HEK293 (cell line): ENCODE measurements around the gene PROSER3.
A peak's percentile ranks its signal among the peaks of the same experiment; 100 is the strongest.

ENCODE experiments used
- CTCF ChIA-PET: fragments of 350-600 bp; formaldehyde crosslinking; extraction: SDS; loops from one replicate; lab custom pipeline; 2021; ENCODE audit warnings: antibody characterized with exemption; lab: Yijun Ruan, JAX
- POLR2A ChIA-PET: fragments of 300-600 bp; formaldehyde crosslinking; extraction: SDS; loops from one replicate; lab custom pipeline; 2020; ENCODE audit warnings: antibody characterized with exemption, inconsistent platforms; lab: Yijun Ruan, JAX
- H3K27ac ChIP-seq: fragments of 200-500 bp; sonication (Bioruptor generic); 2 replicates; pipeline ENCODE4 v1.5.1; 2014; ENCODE audit warnings: low read depth, low read length, control low read depth, inconsistent platforms; ENCODE audit errors: extremely low read depth
- H3K36me3 ChIP-seq, 2 experiments: fragments of 200-500 bp in 1 of 2; sonication (Bioruptor generic) in 1 of 2; 1 replicate in 1 of 2; 2 replicates in 1 of 2; pipeline ENCODE4 v1.5.1; 2014 to 2017; ENCODE audit warnings: inconsistent platforms in 2 of 2, low read length in 2 of 2; ENCODE audit not compliant: control insufficient read depth in 2 of 2, insufficient read depth in 1 of 2
- H3K4me1 ChIP-seq: fragments of 200-500 bp; sonication (Bioruptor generic); 2 replicates; pipeline ENCODE4 v1.5.1; 2014; ENCODE audit warnings: mild to moderate bottlenecking, low read length, inconsistent platforms; ENCODE audit not compliant: control insufficient read depth, insufficient read depth
- H3K4me3 ChIP-seq: 2 replicates; pipeline ENCODE4 v1.5.1; 2011; ENCODE audit warnings: low read depth, mild to moderate bottlenecking, control low read depth, low read length, moderate library complexity
- H3K9me3 ChIP-seq: fragments of 200-500 bp; sonication (Bioruptor generic); 2 replicates; pipeline ENCODE4 v1.5.1; 2014; ENCODE audit warnings: low read depth, low read length, inconsistent platforms; ENCODE audit not compliant: control insufficient read depth, insufficient read depth
- BCL11B ChIP-seq: fragments of 450-650 bp; formaldehyde crosslinking; IDR thresholded peaks from 2 replicates; pipeline ENCODE4 v1.5.1; 2016; ENCODE audit warnings: low read depth, missing biosample characterization, missing genetic modification characterization
- EGR2 ChIP-seq: fragments of 450-650 bp; formaldehyde crosslinking; IDR thresholded peaks from 2 replicates; pipeline ENCODE4 v1.5.1; 2016; ENCODE audit warnings: low read depth, missing biosample characterization, missing genetic modification characterization
- FEZF1 ChIP-seq: fragments of 450-650 bp; formaldehyde crosslinking; IDR thresholded peaks from 2 replicates; pipeline ENCODE4 v1.5.1; 2016; ENCODE audit warnings: missing biosample characterization, missing genetic modification characterization
- KLF1 ChIP-seq: fragments of 450-650 bp; formaldehyde crosslinking; IDR thresholded peaks from 2 replicates; pipeline ENCODE4 v1.5.1; 2016; ENCODE audit warnings: missing biosample characterization, missing genetic modification characterization
- KLF8 ChIP-seq: fragments of 450-650 bp; formaldehyde crosslinking; IDR thresholded peaks from 2 replicates; pipeline ENCODE4 v1.5.1; 2016; ENCODE audit warnings: missing biosample characterization, missing genetic modification characterization
- PRDM1 ChIP-seq: fragments of 450-650 bp; formaldehyde crosslinking; IDR thresholded peaks from 2 replicates; pipeline ENCODE4; 2016; ENCODE audit warnings: missing biosample characterization, missing genetic modification characterization
- SP2 ChIP-seq: fragments of 450-650 bp; formaldehyde crosslinking; IDR thresholded peaks from 2 replicates; pipeline ENCODE4 v1.5.1; 2016; ENCODE audit warnings: missing biosample characterization, missing genetic modification characterization
- YY1 ChIP-seq: fragments of 450-650 bp; formaldehyde crosslinking; IDR thresholded peaks from 2 replicates; pipeline ENCODE4 v1.5.1; 2018; ENCODE audit warnings: missing biosample characterization, missing genetic modification characterization
- ZFHX2 ChIP-seq: fragments of 450-650 bp; formaldehyde crosslinking; conservative IDR thresholded peaks from 2 replicates; pipeline ENCODE4 v1.5.1; 2016; ENCODE audit warnings: missing biosample characterization, missing genetic modification characterization
- ZFP37 ChIP-seq: fragments of 450-650 bp; formaldehyde crosslinking; IDR thresholded peaks from 2 replicates; pipeline ENCODE4 v1.5.1; 2016; ENCODE audit warnings: missing biosample characterization, missing genetic modification characterization
- ZNF391 ChIP-seq: fragments of 450-650 bp; formaldehyde crosslinking; IDR thresholded peaks from 2 replicates; pipeline ENCODE4 v1.5.1; 2016; ENCODE audit warnings: low read depth, missing biosample characterization, missing genetic modification characterization, borderline replicate concordance
- ZNF510 ChIP-seq: fragments of 450-650 bp; formaldehyde crosslinking; IDR thresholded peaks from 2 replicates; pipeline ENCODE4 v1.5.1; 2018; ENCODE audit warnings: mild to moderate bottlenecking, missing genetic modification characterization, missing biosample characterization; ENCODE audit not compliant: insufficient replicate concordance
- ZNF561 ChIP-seq: fragments of 450-650 bp; IDR thresholded peaks from 2 replicates; pipeline ENCODE4 v1.5.1; 2018; ENCODE audit warnings: missing biosample characterization, missing genetic modification characterization, borderline replicate concordance
- ZNF639 ChIP-seq: fragments of 450-650 bp; formaldehyde crosslinking; IDR thresholded peaks from 2 replicates; pipeline ENCODE4 v1.5.1; 2016; ENCODE audit warnings: missing biosample characterization, missing genetic modification characterization
- ZNF645 ChIP-seq: fragments of 450-650 bp; formaldehyde crosslinking; IDR thresholded peaks from 2 replicates; pipeline ENCODE4; 2016; ENCODE audit warnings: missing biosample characterization, missing genetic modification characterization
- ZNF747 ChIP-seq: fragments of 450-650 bp; formaldehyde crosslinking; IDR thresholded peaks from 2 replicates; pipeline ENCODE4 v1.5.1; 2016; ENCODE audit warnings: missing biosample characterization, missing genetic modification characterization
- ZNF791 ChIP-seq: fragments of 450-650 bp; formaldehyde crosslinking; IDR thresholded peaks from 2 replicates; pipeline ENCODE4 v1.5.1; 2016; ENCODE audit warnings: missing biosample characterization, missing genetic modification characterization
- ZNF843 ChIP-seq: fragments of 450-650 bp; formaldehyde crosslinking; IDR thresholded peaks from 2 replicates; pipeline ENCODE4 v1.5.1; 2016; ENCODE audit warnings: missing biosample characterization, missing genetic modification characterization
- ZSCAN5A ChIP-seq: fragments of 450-650 bp; formaldehyde crosslinking; IDR thresholded peaks from 2 replicates; pipeline ENCODE4 v1.5.1; 2016; ENCODE audit warnings: missing biosample characterization, missing genetic modification characterization

The PROSER3 gene

GRCh38 chr19:35783469-35784434, 25.8 kb downstream of the PROSER3 start (continued):
- TF ChIP-seq ZSCAN5A (tag by site-specific recombination) (no peak), ZNF645 (tag by site-specific recombination) (no peak), BCL11B (tag by site-specific recombination) (peak; percentile 24; the same call in 1 of the 2 replicates), ZNF639 (tag by site-specific recombination) (no peak), ZNF747 (tag by site-specific recombination) (no peak), ZNF843 (tag by site-specific recombination) (no peak), ZNF510 (tag by site-specific recombination) (no peak), FEZF1 (tag by site-specific recombination) (no peak), ZFP37 (tag by site-specific recombination) (no peak), SP2 (tag by site-specific recombination) (0 out of 2 replicates have a peak, but pooled peaks have one; percentile 13)
- TF ChIP-seq, all 188 proteins: peak for 9

GRCh38 chr19:35784503-35785338, 26.7 kb downstream of the PROSER3 start:
- CTCF ChIA-PET = interaction anchor here (0.6 to 0.7 kb wide), 2 partner anchors 12 to 92 kb away, joined by 3 read pairs; no protein-coding TSS in a partner anchor
- Histone ChIP-seq H3K9me3 (no peaks in the 10 kb centered on the region), H3K27ac (no peak overlapping the region), H3K4me1 (no peaks in the 10 kb centered on the region), H3K36me3 (peaks cover 32 to 33% of the 10 kb centered on the region in 2 experiments), H3K4me3 (no peak overlapping the region)
- no peak for TF ChIP-seq ZNF561 (tag by site-specific recombination)
- TF ChIP-seq ZNF391 (tag by site-specific recombination) = no peak
- TF ChIP-seq PRDM1 (tag by site-specific recombination) = no peak
- no peak for TF ChIP-seq ZNF791 (tag by site-specific recombination)
- peak; percentile 65 for TF ChIP-seq EGR2 (tag by site-specific recombination)
- peak; percentile 78 for TF ChIP-seq KLF1 (tag by site-specific recombination)
- TF ChIP-seq YY1 = no peak
- peak; percentile 57; the same call in 1 of the 2 replicates for TF ChIP-seq KLF8 (tag by site-specific recombination)
- TF ChIP-seq ZFHX2 (tag by site-specific recombination) = peak; percentile 74
- POLR2A ChIA-PET = interaction anchor here (0.7 to 1.1 kb wide), 4 partner anchors 17 to 39 kb away, joined by 3 to 8 read pairs (median 4); partner anchors contain the start of genes LIN37, PSENEN and U2AF1L4
